Mesenteric fat pad (tissue), 1 donor: ENCODE data around the gene IL1RL1. TPM values are rescaled to one million over a fixed set of nuclear protein-coding genes. Genes with fewer than 3 reads are reported as not detected.
"Not testable (repeated sequence)": the region's sequence is repeated elsewhere in the genome, so short reads cannot be mapped to it uniquely, and the experiment has no call there.

Experiments
- DNase-seq: peaks from one replicate; pipeline ENCODE4 v3.0.0-alpha.2; 2020; ENCODE audit warnings: low spot score
- total RNA-seq: library from RNA; stranded (reverse); fragmentation: NEBNext Ultra II Directional; extraction: Animal tissue kit (Norgen Biotek cat#: 25700); gene quantifications from one replicate; pipeline ENCODE4 v1.2.1, GENCODE V29; 2021
- donor health status: DM: yes; HTN: yes; CAD: no.

The IL1RL1 gene
- total RNA-seq, 1 donor from 2014 or later = 32.4 TPM

GRCh38 chr2:102291319-102292075 lies 19.9 kb upstream of the IL1RL1 start:
- DNase-seq = no peak

DNA sequence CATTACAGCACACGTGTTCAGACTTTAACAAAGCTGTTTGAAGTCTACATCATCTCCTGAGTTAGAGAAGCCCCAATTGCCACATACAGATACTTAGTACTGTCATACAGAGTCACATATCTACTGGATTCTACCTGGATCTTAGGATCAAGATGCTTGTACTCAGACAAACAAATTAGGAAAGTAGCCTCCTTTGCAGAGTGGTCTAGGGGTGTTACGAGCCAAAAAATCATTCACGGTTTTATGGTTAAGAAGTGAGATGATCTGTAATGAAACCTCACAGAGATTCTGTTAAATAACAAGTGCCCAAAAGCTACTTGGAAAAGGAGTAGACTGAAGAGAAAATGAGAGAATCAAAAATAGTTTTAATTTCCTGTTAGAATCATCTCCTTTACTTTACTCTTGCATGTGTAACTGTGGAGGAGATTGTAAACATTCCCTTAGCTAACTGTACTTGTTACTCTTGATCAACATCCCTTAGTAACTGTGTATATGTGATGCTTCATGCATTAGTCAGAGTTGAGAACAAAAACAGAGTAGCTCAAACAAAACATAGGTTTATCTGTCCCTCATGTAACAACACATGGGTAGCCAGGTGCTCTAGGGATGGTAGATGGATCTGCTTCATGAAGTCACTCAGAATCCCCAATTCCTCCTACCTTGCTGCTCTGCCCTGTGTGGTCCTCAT lies 16.4 kb upstream of the IL1RL1 start:
- DNase-seq = no peak

GRCh38 chr2:102295566-102295965 lies 15.8 kb upstream of the IL1RL1 start:
- DNase-seq = no peak

- no peak for DNase-seq
Observed at GRCh38 chr2:102296449-102296848, 14.9 kb upstream of the IL1RL1 start.

DNA sequence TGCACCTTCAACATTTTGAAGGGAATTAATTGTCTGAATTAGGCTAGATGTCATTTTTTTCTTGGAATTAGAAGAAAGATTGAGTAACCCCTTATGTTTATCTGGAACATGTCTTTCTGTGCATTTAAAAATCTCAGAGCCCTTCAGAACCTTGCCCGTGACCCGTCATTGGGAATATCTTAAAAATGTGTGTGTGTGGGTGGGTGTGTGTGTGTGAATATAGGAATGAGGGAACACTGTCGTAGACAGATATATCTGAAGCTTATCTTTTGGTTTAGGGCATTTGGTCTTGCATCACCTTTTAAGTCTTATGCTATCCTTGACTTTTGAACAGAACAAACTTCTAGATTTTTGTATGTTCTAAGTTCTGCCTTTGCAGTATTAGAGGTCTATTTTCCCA lies 13.5 kb upstream of the IL1RL1 start:
- DNase-seq = no peak

DNA sequence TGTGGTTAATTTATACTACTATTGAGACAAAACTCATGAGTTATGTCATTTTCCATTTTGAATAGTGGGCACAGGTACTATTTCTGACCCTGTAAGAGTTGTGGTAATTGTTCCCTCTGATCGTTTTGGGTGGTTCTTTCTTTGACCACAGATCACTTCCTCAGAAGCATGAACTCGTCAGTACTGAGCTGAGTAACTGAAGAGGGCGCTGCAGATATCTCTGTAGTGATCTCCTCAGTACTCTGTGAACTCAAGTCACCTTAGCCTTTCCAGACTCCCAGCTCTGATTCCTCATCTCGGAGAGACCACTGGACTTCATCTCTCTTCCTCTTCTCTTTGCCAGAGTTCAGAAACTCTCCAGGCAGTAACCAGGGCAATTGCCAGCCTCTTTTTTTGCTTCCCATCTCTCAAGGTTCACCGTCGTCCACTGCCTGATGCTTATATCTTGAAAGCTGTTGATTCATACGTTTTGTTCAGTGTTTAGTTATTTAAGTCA lies 9.4 kb upstream of the IL1RL1 start:
- DNase-seq = no peak

GRCh38 chr2:102302458-102302857 lies 8.9 kb upstream of the IL1RL1 start:
- DNase-seq = no peak

GRCh38 chr2:102303589-102303988 lies 7.8 kb upstream of the IL1RL1 start:
- no peak for DNase-seq

GRCh38 chr2:102304268-102304667 lies 7.1 kb upstream of the IL1RL1 start:
- DNase-seq = no peak

GRCh38 chr2:102304711-102305611 lies 6.4 kb upstream of the IL1RL1 start:
- DNase-seq = no peak

DNA sequence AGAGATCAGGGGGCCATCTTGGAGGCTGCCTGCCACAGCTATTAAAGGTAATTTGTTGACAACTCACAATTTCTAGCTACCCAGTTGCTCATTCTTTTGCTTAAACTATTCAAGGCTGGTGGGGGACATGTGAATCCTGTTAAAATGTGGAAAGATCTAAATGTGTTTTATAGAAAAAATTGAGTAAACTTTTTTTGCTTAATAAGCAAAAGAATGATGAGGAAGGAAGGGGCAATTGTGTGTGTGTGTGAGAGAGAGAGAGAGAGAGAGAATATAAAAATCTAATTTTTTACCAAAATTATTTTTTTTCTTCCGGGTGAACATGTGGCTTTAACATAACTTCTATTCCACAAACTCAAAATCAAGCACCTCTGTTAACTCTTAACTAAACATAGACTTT lies 5.2 kb upstream of the IL1RL1 start:
- no peak for DNase-seq

DNA sequence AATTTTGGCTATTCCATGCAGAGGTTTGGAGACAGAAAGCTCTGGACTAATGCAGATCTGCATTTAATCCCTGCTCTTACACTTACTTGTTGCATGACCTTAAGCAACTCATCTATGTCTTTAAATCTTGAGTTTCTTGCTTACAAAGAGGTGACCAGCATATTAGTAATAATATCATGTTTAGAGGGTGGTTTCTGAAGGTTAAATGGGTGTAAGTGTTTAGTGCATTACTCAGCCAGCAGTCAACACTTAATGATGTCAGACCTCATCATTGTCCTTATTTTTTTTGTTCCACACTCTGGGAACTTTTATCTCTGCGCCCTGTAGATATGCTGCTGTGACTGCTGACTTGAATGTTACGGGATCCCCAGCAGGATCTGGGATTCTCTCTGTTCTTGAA lies 1.7 kb downstream of the IL1RL1 start:
- no peak for DNase-seq

- no peak for DNase-seq
Observed at GRCh38 chr2:102313471-102313870, 2.1 kb downstream of the IL1RL1 start.

DNA sequence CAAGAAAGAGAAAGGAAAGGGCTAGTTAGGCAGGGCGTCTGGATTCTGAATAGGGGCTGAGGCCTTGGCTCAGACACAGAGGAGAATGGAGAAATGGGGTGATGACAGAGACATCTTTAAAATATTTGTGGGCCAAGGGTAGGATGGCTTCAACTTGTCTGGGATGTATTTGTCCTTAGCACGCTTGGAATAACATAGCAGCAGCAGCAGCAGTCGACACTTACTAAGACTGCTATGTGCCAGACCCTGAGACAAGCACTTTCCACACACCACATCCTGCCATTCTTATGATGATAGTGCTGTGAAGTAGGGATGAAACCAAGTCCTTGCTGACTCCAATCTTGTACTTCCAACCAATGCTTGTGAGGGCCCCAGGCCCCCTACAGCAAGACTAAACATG lies 2.6 kb downstream of the IL1RL1 start:
- no peak for DNase-seq

DNA sequence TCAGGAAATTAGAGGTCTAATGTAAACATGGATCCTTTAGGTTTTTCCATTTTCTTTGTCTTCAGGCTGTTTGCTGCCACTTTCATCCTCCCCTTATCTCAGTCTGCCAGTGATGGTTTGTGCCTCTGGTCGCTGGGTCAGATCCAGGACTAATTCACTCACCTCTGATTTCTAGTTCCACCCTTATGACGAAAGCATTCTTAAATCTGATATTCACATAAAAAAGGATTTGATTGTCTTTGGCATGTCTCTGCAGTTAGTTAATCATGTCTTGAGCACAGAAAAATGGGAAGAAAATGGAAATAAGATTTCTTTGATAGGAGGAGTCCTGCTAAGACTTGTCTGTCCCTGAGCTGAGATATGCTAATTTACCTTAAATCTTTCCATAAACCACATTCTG lies 4.6 kb downstream of the IL1RL1 start:
- DNase-seq = no peak

GRCh38 chr2:102317715-102318114 lies 6.4 kb downstream of the IL1RL1 start:
- no peak for DNase-seq

DNA sequence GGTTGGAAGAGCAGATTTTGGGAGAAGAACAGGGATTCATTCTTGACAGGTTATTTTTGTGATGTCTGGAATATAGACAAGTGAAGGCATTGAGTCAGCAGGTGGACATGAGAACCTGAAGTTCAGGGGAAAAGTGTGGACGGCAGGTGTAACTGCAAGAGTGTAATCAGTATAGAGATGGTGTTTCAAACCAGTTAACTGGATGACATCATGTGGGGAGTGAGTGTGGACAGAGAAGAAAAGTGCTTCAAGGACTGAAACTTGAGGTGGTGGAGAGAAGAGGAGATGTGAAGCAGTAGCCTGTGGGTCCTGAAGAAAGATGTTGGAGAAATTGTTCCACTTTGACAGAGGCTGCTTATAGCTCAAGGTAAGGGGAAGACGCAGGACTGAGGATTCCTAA lies 7.1 kb downstream of the IL1RL1 start:
- no peak for DNase-seq

- no peak for DNase-seq
Observed at GRCh38 chr2:102321941-102322719, 10.8 kb downstream of the IL1RL1 start.

DNA sequence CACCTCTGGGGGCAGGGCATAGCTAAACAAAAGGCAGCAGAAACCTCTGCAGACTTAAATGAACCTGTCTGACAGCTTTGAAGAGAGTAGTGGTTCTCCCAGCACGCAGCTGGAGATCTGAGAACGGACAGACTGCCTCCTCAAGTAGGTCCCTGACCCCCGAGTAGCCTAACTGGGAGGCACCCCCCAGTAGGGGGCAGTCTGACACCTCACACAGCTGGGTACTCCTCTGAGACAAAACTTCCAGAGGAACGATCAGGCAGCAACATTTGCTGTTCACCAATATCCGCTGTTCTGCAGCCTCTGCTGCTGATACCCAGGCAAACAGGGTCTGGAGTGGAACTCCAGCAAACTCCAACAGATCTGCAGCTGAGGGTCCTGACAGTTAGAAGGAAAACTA lies 13.6 kb downstream of the IL1RL1 start:
- DNase-seq = not testable (repeated sequence)

- DNase-seq = no peak
Observed at GRCh38 chr2:102331311-102331980, 20.1 kb downstream of the IL1RL1 start.
